ENCODE results near the gene PDPR.
"Not testable (repeated sequence)": the region's sequence is repeated elsewhere in the genome, so short reads cannot be mapped to it uniquely, and the experiment has no call there.

PDPR gene

GRCh38 chr16:70127706-70128105, 13.6 kb downstream of the PDPR start:
- H3K4me3 ChIP-seq (ENCODE audit: low read length); H3K27ac ChIP-seq (ENCODE audit: low read length); H3K9me3 ChIP-seq (ENCODE audit: control insufficient read depth, insufficient read depth, low read length); H3K36me3 ChIP-seq (ENCODE audit: control insufficient read depth, insufficient read depth, low read length); DNase-seq (ENCODE audit: low read depth, low spot score); H3K4me1 ChIP-seq (ENCODE audit: control insufficient read depth, insufficient read depth, low read length); H3K27me3 ChIP-seq (ENCODE audit: control insufficient read depth, insufficient read depth, low read length): not testable (repeated sequence)
- WGBS (ENCODE audit: insufficient coverage, insufficient read length) = no CpG with 5 or more reads among the region's 5 CpGs

- H3K4me1 ChIP-seq (ENCODE audit: control insufficient read depth, insufficient read depth, low read length); H3K27me3 ChIP-seq (ENCODE audit: control insufficient read depth, insufficient read depth, low read length); H3K27ac ChIP-seq (ENCODE audit: low read length); H3K4me3 ChIP-seq (ENCODE audit: low read length); H3K9me3 ChIP-seq (ENCODE audit: control insufficient read depth, insufficient read depth, low read length); DNase-seq (ENCODE audit: low read depth, low spot score); H3K36me3 ChIP-seq (ENCODE audit: control insufficient read depth, insufficient read depth, low read length): not testable (repeated sequence)
- no CpG with 5 or more reads among the region's 10 CpGs for WGBS (ENCODE audit: insufficient coverage, insufficient read length)
Measured at GRCh38 chr16:70128844-70129243, 14.7 kb downstream of the PDPR start.

GRCh38 chr16:70135796-70136195, 21.7 kb downstream of the PDPR start:
- H3K4me1 ChIP-seq (ENCODE audit: control insufficient read depth, insufficient read depth, low read length); H3K27me3 ChIP-seq (ENCODE audit: control insufficient read depth, insufficient read depth, low read length); H3K27ac ChIP-seq (ENCODE audit: low read length); H3K36me3 ChIP-seq (ENCODE audit: control insufficient read depth, insufficient read depth, low read length); H3K9me3 ChIP-seq (ENCODE audit: control insufficient read depth, insufficient read depth, low read length); DNase-seq (ENCODE audit: low read depth, low spot score); H3K4me3 ChIP-seq (ENCODE audit: low read length): not testable (repeated sequence)
- no CpG with 5 or more reads among the region's 8 CpGs for WGBS (ENCODE audit: insufficient coverage, insufficient read length)

GRCh38 chr16:70136595-70136994, 22.5 kb downstream of the PDPR start:
- not testable (repeated sequence) for H3K9me3 ChIP-seq (ENCODE audit: control insufficient read depth, insufficient read depth, low read length); H3K27ac ChIP-seq (ENCODE audit: low read length); H3K27me3 ChIP-seq (ENCODE audit: control insufficient read depth, insufficient read depth, low read length); H3K4me1 ChIP-seq (ENCODE audit: control insufficient read depth, insufficient read depth, low read length); H3K36me3 ChIP-seq (ENCODE audit: control insufficient read depth, insufficient read depth, low read length); H3K4me3 ChIP-seq (ENCODE audit: low read length); DNase-seq (ENCODE audit: low read depth, low spot score)
- no CpG with 5 or more reads among the region's 2 CpGs for WGBS (ENCODE audit: insufficient coverage, insufficient read length)

- not testable (repeated sequence) for H3K36me3 ChIP-seq (ENCODE audit: control insufficient read depth, insufficient read depth, low read length); H3K27me3 ChIP-seq (ENCODE audit: control insufficient read depth, insufficient read depth, low read length); DNase-seq (ENCODE audit: low read depth, low spot score); H3K27ac ChIP-seq (ENCODE audit: low read length); H3K9me3 ChIP-seq (ENCODE audit: control insufficient read depth, insufficient read depth, low read length); H3K4me3 ChIP-seq (ENCODE audit: low read length); H3K4me1 ChIP-seq (ENCODE audit: control insufficient read depth, insufficient read depth, low read length)
- WGBS (ENCODE audit: insufficient coverage, insufficient read length) = no CpG with 5 or more reads among the region's 10 CpGs
Measured at GRCh38 chr16:70142739-70143138, 28.6 kb downstream of the PDPR start.

- H3K27ac ChIP-seq (ENCODE audit: low read length); H3K36me3 ChIP-seq (ENCODE audit: control insufficient read depth, insufficient read depth, low read length); H3K4me3 ChIP-seq (ENCODE audit: low read length); H3K27me3 ChIP-seq (ENCODE audit: control insufficient read depth, insufficient read depth, low read length); H3K4me1 ChIP-seq (ENCODE audit: control insufficient read depth, insufficient read depth, low read length); DNase-seq (ENCODE audit: low read depth, low spot score); H3K9me3 ChIP-seq (ENCODE audit: control insufficient read depth, insufficient read depth, low read length): not testable (repeated sequence)
- no CpG with 5 or more reads among the region's 9 CpGs for WGBS (ENCODE audit: insufficient coverage, insufficient read length)
Measured at GRCh38 chr16:70143231-70143895, 29.2 kb downstream of the PDPR start.

- H3K36me3 ChIP-seq (ENCODE audit: control insufficient read depth, insufficient read depth, low read length) = peaks cover 12% of the 10 kb centered on the region; the same call in 1 of the 2 replicates
- DNase-seq (ENCODE audit: low read depth, low spot score); H3K4me3 ChIP-seq (ENCODE audit: low read length); H3K27me3 ChIP-seq (ENCODE audit: control insufficient read depth, insufficient read depth, low read length); H3K4me1 ChIP-seq (ENCODE audit: control insufficient read depth, insufficient read depth, low read length); H3K9me3 ChIP-seq (ENCODE audit: control insufficient read depth, insufficient read depth, low read length); H3K27ac ChIP-seq (ENCODE audit: low read length): not testable (repeated sequence)
- no CpG with 5 or more reads among the region's 11 CpGs for WGBS (ENCODE audit: insufficient coverage, insufficient read length)
Measured at GRCh38 chr16:70147853-70148252, 33.7 kb downstream of the PDPR start.

GRCh38 chr16:70148453-70148852, 34.3 kb downstream of the PDPR start:
- not testable (repeated sequence) for DNase-seq (ENCODE audit: low read depth, low spot score); H3K27me3 ChIP-seq (ENCODE audit: control insufficient read depth, insufficient read depth, low read length); H3K4me3 ChIP-seq (ENCODE audit: low read length); H3K4me1 ChIP-seq (ENCODE audit: control insufficient read depth, insufficient read depth, low read length); H3K9me3 ChIP-seq (ENCODE audit: control insufficient read depth, insufficient read depth, low read length); H3K27ac ChIP-seq (ENCODE audit: low read length)
- no CpG with 5 or more reads among the region's 6 CpGs for WGBS (ENCODE audit: insufficient coverage, insufficient read length)
- peaks cover 13% of the 10 kb centered on the region; the same call in 1 of the 2 replicates for H3K36me3 ChIP-seq (ENCODE audit: control insufficient read depth, insufficient read depth, low read length)

- not testable (repeated sequence) for H3K4me1 ChIP-seq (ENCODE audit: control insufficient read depth, insufficient read depth, low read length); H3K4me3 ChIP-seq (ENCODE audit: low read length); H3K27ac ChIP-seq (ENCODE audit: low read length); DNase-seq (ENCODE audit: low read depth, low spot score); H3K27me3 ChIP-seq (ENCODE audit: control insufficient read depth, insufficient read depth, low read length); H3K9me3 ChIP-seq (ENCODE audit: control insufficient read depth, insufficient read depth, low read length)
- peaks cover 14% of the 10 kb centered on the region; the same call in 1 of the 2 replicates for H3K36me3 ChIP-seq (ENCODE audit: control insufficient read depth, insufficient read depth, low read length)
- no CpG with 5 or more reads among the region's 8 CpGs for WGBS (ENCODE audit: insufficient coverage, insufficient read length)
Measured at GRCh38 chr16:70149296-70149695, 35.2 kb downstream of the PDPR start.

GRCh38 chr16:70151391-70151790, 37.3 kb downstream of the PDPR start:
- peaks cover 19% of the 10 kb centered on the region; the same call in 1 of the 2 replicates for H3K36me3 ChIP-seq (ENCODE audit: control insufficient read depth, insufficient read depth, low read length)
- DNase-seq (ENCODE audit: low read depth, low spot score) = no peak

GRCh38 chr16:70151941-70152509, 37.9 kb downstream of the PDPR start:
- no peak overlapping the region for H3K4me3 ChIP-seq (ENCODE audit: low read length)
- WGBS (ENCODE audit: insufficient coverage, insufficient read length) = no CpG with 5 or more reads among the region's 17 CpGs
- H3K9me3 ChIP-seq (ENCODE audit: control insufficient read depth, insufficient read depth, low read length) = no peaks in the 10 kb centered on the region
- H3K27ac ChIP-seq (ENCODE audit: low read length) = no peak overlapping the region
- H3K27me3 ChIP-seq (ENCODE audit: control insufficient read depth, insufficient read depth, low read length) = no peaks in the 10 kb centered on the region
- peaks cover 26% of the 10 kb centered on the region for H3K36me3 ChIP-seq (ENCODE audit: control insufficient read depth, insufficient read depth, low read length)
- no peaks in the 10 kb centered on the region; the same call in 1 of the 2 replicates for H3K4me1 ChIP-seq (ENCODE audit: control insufficient read depth, insufficient read depth, low read length)
- no peak for DNase-seq (ENCODE audit: low read depth, low spot score)

More at GRCh38 chr16:70151391-70151790, 37.3 kb downstream of the PDPR start:
- Histone ChIP-seq H3K4me1 (ENCODE audit: control insufficient read depth, insufficient read depth, low read length) (no peaks in the 10 kb centered on the region; the same call in 1 of the 2 replicates), H3K27ac (ENCODE audit: low read length) (no peak overlapping the region), H3K9me3 (ENCODE audit: control insufficient read depth, insufficient read depth, low read length) (no peaks in the 10 kb centered on the region), H3K27me3 (ENCODE audit: control insufficient read depth, insufficient read depth, low read length) (no peaks in the 10 kb centered on the region), H3K4me3 (ENCODE audit: low read length) (no peak overlapping the region)
- no CpG with 5 or more reads among the region's 2 CpGs for WGBS (ENCODE audit: insufficient coverage, insufficient read length)

Data from iPS DF 6.9 (cell line).